Measurements from ENCODE around the gene TIMP3.

The TIMP3 gene

DNA sequence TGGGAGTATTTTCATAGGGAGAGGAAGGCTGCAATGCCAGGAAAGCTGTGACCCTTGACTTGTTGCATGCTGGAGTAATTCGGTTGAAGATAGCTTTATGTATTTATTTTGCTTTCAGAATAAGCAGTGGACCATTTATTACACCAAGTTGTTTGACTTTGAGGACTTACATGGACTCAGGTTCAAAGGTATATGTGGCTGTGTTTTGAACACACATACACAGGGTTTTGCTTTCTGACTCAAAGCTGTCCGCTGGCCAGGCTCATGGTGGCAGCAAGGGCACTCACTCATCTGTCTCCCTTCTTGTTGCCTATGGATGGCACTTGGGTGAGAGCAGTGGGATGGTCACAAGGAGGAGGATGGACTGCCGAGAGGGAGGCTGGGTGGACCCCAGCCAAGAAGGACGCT, 6.5 kb downstream of the TIMP3 start:
- FAIRE-seq, result no peak
- no peak for TF ChIP-seq POLR2A (IDR thresholded peaks at IDR 0.05; ENCODE audit: low read depth, low read length)
- no peak for DNase-seq (ENCODE audit: insufficient read length, low spot score)

DNA sequence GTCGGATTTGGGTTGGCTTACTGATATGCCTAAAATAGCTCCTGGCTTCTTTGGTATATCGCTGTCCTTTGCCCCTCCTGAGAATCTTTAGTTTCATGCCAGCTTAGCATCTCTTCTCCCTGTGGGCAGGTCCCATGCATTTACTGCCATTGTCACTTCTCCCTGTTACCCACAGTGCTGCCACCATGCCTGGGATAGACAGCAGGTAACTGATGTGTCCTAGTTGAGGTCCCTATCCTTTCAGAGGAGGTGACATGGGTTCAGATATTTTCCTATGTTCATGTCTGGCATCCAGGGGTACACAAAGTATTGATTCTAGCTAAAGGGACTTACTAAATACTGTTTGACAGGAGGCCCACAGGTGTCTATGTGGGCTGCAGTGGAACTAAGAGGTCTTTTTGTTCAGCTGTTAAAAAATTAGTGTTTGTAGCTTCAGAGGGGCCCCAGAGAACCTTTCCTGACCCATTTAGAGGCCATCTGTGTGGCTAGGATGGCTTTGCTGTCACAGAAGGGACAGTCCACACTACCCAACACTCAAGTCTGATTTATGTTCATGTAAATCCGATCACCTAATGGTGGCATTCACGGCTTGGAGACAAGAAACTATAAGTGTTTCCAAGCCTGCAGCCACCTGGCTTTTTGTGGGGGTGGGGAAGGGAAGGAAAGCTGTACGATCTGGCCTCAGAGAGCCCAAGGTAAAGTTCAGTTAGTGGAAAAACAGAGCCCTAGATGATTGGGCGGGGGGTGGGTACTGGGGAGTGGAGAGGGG, 8.5 kb downstream of the TIMP3 start:
- no peak for FAIRE-seq
- no peak for DNase-seq (ENCODE audit: insufficient read length, low spot score)

DNA sequence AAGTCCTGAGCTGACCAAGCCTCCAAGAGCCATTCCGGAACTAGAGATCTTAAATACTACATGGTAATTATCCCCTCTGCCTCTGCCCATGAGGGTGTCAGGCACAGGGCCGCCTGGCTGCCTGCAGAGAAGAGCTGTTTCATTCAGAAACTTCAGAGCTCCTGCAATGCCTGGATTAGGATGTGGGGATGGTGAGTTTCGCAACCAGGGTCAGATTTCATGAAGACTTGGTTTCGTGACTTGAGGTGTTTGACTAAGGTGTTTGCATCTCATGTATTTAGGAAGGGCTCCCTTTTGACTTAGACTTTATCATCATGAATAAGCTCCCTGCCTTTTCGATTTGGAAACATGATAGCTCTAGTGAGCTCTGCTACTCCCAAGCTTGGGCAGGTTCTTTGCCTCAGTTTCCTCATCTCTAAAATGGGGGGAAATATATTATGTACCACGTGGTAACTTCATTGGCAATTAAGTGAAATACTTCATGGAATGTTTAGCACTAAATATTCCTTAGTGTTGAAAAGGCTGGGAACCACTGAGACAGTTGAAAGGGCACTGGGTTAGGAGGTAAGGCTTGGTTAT, 9.1 kb downstream of the TIMP3 start:
- no peak for DNase-seq (ENCODE audit: insufficient read length, low spot score)
- FAIRE-seq, result no peak
- TF ChIP-seq POLR2A (IDR thresholded peaks at IDR 0.05; ENCODE audit: low read depth, low read length), result no peak

More for the DNA sequence above, 8.5 kb downstream of the TIMP3 start:
- no peak for TF ChIP-seq POLR2A (IDR thresholded peaks at IDR 0.05; ENCODE audit: low read depth, low read length)

DNA sequence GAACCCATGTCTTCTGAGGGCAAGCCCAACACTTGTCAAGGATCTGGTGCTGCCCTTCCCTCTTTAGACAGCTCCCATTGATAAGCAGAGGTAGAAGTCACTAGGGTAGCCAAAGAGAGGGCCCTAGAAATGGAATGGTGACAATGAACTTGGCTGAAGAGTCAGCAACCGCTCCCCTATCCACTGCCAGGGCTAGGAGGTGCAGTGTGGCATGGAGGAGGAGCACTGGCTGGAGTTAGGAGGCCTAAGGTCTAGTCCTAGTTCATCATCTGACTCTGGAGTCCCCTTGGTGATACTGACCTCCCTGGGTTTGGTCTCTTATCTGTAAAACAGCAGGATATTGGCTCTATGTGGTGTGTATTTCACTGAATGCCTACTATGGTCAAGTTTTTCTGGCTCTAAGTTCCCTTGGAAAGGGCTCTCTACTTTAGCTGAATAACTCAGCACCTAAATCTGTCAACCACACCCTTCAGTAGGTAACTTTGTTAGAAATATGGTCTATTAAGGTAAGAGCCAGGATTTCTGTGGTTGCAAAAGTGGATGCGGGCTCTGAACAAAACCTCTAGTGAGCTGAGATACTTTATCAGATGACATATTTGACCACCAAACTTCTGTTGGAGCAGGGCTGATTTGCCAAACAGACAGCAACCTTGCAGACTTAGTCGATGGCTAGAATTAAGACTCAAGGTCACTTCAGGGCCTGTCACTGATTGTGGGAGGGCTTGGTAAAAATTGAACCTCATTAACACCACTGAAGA, 10.5 kb downstream of the TIMP3 start:
- DNase-seq (ENCODE audit: insufficient read length, low spot score) (no peak), FAIRE-seq (no peak)
- TF ChIP-seq POLR2A (IDR thresholded peaks at IDR 0.05; ENCODE audit: low read depth, low read length), result no peak

DNA sequence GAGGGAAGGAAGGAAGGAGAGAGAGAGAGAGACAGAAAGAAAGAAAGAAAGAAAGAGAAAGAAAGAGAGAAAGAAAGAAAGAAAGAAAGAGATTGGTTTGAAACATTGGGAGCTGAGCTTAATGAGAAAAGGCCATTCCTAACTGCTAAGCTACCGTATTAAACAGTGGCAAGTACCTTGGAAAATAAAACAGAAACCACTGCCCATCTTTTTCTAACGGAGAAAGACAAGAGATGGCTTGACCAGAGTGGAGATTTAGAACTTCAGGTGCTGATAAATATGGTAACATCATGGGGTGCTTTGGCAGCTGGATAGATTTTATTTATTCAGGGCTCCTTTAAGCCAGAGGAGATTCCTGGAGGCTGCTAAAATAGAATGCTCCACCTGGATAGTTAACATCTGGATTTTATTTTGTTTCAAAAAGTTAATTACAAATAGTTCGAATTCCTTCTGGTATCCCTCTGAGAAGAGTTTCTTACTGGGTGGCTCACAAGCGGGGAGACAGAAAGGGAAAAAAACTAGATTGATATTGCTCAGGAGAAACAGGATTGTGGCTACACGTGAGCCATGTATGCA, 12.9 kb downstream of the TIMP3 start:
- no peak for TF ChIP-seq POLR2A (IDR thresholded peaks at IDR 0.05; ENCODE audit: low read depth, low read length)
- no peak for DNase-seq (ENCODE audit: insufficient read length, low spot score)
- no peak for FAIRE-seq

DNA sequence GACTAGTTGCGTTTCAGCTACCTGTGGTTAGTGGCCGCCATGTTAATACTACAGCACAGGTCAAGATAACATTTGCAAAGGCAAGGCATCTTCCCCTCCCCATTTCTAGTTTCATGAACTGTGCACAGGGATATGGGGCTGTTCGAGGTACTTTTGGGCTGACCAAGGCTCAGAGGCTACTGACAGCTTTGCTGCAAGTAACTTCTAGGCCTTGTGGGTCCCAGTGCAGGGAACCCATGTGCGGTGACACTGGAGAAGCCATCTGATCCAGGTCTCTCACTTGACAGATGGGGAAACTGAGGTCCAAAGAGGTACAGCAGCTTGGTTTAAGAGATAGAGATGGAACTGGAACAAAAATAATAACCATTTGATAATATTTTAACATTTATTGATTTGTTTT, 13.6 kb downstream of the TIMP3 start:
- FAIRE-seq, result no peak
- DNase-seq (ENCODE audit: insufficient read length, low spot score), result no peak
- TF ChIP-seq POLR2A (IDR thresholded peaks at IDR 0.05; ENCODE audit: low read depth, low read length), result no peak

DNA sequence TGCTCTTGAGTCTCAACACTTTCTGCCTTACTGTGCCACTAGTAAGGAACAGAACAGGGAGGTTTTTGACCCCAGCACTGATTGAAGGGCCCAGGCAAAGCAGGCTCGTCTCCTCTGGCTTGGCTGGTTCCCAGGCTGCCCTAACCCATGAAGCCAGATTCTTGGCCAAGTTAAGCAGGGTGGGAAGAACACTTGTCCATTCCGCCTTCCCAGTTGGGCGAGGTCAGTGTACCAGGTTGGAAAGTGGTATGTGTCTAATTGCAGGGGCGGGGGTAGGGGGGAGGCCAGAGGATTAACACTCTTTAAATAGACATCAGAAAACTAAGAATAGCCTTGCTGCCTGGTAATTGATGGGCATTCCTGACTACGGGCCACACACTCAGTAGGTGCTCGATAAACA, 14.4 kb downstream of the TIMP3 start:
- FAIRE-seq, result no peak

DNA sequence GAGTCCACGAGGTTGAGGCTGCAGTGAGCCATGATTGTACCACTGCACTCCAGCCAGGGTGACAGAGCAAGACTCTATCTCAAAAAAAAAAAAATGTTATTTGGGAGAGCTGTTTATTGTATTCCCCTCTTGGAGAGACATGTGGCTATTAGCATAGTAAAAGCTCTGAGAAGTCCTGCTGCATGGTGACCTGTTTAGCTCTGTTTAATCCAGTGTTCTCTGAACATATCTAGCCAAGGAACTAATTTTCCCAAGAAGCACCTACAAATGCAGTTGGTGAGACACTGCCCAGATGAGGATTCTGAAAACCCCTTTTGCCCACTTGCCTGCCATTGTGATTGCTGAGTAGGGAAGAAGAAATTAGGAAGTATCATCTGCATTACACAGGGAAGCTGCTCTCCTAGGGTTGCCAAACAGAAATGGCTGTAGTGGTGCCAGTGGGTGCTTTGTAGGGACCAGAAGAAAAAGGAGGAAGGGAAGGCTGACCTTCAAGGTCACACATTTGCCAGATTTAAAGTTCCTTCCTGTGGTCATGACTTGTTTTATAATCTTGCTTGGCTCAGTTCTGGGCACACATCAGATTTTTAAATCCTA, 15.7 kb downstream of the TIMP3 start:
- FAIRE-seq (no peak), DNase-seq (ENCODE audit: insufficient read length, low spot score) (no peak)
- no peak for TF ChIP-seq POLR2A (IDR thresholded peaks at IDR 0.05; ENCODE audit: low read depth, low read length)

More for the DNA sequence above, 14.4 kb downstream of the TIMP3 start:
- no peak for DNase-seq (ENCODE audit: insufficient read length, low spot score)
- TF ChIP-seq POLR2A (IDR thresholded peaks at IDR 0.05; ENCODE audit: low read depth, low read length), result no peak

DNA sequence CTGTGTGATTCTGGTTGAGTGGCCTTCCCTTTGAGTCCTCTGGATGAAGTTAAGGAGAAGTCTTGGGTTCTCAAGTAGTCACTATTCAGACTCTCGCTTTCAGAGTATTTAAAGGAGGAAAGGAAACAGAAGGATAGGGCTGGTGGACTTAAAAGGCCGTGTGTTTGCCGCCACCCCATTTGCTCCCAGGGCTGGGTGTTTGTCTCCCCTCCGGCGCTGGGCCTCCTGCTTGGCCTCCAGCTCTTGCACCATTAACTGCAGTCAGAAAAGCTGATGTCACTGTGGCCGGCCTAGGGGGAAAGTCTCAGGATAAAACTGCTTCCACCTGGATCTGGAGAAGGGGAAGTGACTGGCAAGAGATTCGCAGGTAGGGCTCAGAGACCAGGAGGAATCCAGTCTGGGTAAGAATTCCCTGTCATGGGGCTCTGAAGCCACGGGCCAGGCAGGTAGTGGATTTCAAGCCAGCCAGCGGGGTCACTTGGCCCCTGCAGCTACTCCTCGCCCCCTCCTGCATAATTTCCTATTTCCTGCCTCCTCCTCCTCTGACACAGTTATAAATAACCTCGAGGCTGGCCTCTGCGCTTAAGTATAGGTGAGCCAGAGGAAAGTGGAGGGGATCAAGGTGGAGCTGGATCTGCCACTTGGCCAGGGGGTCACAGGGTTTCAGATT, 17.1 kb downstream of the TIMP3 start:
- DNase-seq (ENCODE audit: insufficient read length, low spot score) (no peak), FAIRE-seq (no peak)
- no peak for TF ChIP-seq POLR2A (IDR thresholded peaks at IDR 0.05; ENCODE audit: low read depth, low read length)

DNA sequence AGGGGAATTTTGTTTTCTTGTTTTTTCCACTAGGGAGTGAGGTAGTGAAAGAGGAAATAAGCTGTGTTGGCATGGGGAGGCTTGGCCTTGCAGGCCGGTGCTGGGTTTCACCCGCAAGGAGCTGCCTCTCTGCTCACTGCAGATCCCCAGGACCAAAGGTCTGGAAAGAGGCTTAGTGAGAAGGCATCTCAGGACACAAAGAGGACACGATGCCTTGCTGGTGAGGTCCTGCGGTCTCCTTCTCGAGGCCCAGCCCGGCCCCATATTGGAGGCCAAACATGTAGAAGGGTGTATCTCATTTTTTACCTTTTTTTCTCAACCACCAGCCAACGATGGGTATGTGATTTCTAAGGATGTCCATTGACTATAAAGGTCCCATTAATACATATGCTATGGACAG, 17.6 kb downstream of the TIMP3 start:
- TF ChIP-seq POLR2A (IDR thresholded peaks at IDR 0.05; ENCODE audit: low read depth, low read length), result no peak
- FAIRE-seq (no peak), DNase-seq (ENCODE audit: insufficient read length, low spot score) (no peak)

DNA sequence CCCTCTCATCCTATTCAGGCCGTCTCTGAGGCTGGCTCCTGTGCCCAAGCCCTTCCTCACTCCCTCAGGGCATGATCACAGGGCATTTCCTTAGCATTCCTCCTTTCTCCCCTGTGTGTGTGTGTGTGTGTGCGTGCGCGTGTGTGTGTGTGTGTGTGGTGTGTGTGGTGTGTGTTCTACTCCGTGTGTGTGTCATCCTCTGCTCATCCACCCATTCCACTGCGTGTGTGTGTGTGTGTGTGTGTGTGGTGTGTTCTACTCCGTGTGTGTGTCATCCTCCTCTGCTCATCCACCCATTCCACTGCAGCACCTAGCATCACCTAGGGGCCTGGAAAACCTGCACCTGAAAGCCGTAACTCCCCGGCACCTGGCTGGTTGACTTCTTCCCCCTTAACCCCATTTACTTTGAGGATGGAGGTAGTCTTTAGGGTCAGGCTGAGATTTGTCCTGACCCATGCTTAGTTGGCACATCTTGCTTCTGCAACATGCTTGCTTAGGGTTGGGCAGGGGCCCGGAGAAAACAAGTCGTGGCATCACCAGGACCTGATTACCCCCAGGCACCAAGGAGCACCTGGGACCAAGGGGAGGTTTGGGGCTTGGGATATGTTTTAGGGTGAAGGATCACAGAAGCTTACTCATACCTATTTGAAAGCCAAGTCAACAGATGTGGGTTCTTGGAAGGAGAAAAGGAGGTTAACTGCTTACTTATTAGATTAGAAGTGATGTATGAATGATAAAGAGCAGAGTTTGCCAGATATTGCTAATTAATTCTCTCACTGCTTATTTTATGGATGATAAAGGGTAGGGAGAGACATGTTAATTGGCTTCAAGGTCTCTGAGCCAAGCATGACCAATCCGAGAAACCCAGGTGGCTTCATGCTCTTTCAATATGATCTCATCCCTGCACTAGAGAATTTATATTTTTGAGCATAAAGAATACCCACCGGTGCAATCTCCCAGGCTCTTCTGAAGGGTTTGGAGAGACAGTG, 18.9 kb downstream of the TIMP3 start:
- DNase-seq (ENCODE audit: insufficient read length, low spot score) (no peak), FAIRE-seq (no peak)
- no peak for TF ChIP-seq POLR2A (IDR thresholded peaks at IDR 0.05; ENCODE audit: low read depth, low read length)

DNA sequence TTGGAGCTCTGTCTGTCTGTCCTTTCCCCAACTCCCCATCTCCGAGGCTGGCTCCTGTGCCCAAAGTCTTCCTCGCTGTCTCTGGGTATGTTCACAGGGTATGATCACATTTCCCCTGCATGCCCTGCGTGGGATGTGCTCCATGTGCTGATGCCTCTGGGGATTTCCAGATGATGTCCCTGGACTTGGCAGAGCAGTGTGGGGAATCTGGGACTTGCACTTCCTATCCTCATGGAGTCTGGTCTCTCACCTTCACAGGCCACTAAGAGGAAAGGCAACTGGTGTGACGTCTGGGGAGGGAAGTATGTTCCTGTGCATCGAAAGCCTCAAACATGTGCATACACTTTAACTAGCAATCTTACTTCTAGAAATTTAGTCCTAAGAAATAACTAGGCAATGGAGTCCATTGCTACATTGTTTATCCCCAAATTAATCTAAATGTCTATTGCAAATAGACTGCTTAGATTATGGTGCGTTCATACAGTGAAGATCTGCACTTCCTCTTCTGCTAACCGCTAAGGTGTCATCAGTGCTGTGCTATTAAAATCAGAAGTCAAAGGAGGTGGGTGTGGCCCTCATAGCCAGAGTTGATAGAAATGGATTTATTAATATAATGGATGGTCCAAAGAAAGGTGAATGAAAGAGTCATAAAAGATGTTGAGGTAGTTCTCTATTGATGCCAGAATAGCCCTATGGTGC, 20.8 kb downstream of the TIMP3 start:
- FAIRE-seq (no peak), DNase-seq (ENCODE audit: insufficient read length, low spot score) (no peak)
- no peak for TF ChIP-seq POLR2A (IDR thresholded peaks at IDR 0.05; ENCODE audit: low read depth, low read length)

Measured in H54 (cell line).